B cell (primary cell): ENCODE results near the gene DYNC1I1. TPM values are rescaled to one million over a fixed set of nuclear protein-coding genes. Genes with fewer than 3 reads are reported as not detected.

Experiments
- ATAC-seq: fragments of 200-7000 bp; cut with Tn5 transposase; one replicate; pipeline ENCODE4 v1.10.0; 2021; ENCODE audit warnings: low read depth, mild to moderate bottlenecking, moderate number of reproducible peaks, moderate library complexity
- CTCF ChIA-PET: fragments of 350-600 bp; sonication (Branson Sonifier 250); formaldehyde crosslinking; loops from one replicate; lab custom pipeline; 2021; ENCODE audit warnings: antibody characterized with exemption, inconsistent platforms; lab: Charles Lee
- POLR2A ChIA-PET: fragments of 350-600 bp; sonication (Branson Sonifier 250); formaldehyde crosslinking; loops from one replicate; lab custom pipeline; 2021; ENCODE audit warnings: antibody characterized with exemption; lab: Charles Lee
- DNase-seq: peaks from one replicate; pipeline ENCODE4 v3.0.0; 2013
- H2AFZ ChIP-seq: 2 replicates; pipeline ENCODE4 v1.6.1; 2012; ENCODE audit warnings: mild to moderate bottlenecking, low read depth, low read length; ENCODE audit not compliant: insufficient read depth, poor library complexity, severe bottlenecking
- H3K27ac ChIP-seq, 2 donors: 1 replicate in 1 of 2; 2 replicates in 1 of 2; pipeline ENCODE4 v1.5.1; 2012 to 2013; ENCODE audit warnings: low read length in 2 of 2, mild to moderate bottlenecking in 2 of 2, moderate library complexity in 1 of 2
- H3K27me3 ChIP-seq, 4 experiments: fragments of 200-600 bp in 1 of 4; sonication (generic) in 1 of 4; replicated peaks in 1 of 4; 1 replicate in 2 of 4; 2 replicates in 2 of 4; pipeline versions ENCODE4 v1.6.1 to v1.7.0; 2013 to 2016; ENCODE audit warnings: low read length in 3 of 4, mild to moderate bottlenecking in 2 of 4, mixed read lengths in 1 of 4, moderate library complexity in 1 of 4; ENCODE audit not compliant: insufficient read depth in 4 of 4, control insufficient read depth in 3 of 4; ENCODE audit errors: control extremely low read depth in 1 of 4
- H3K36me3 ChIP-seq, 2 experiments: replicated peaks in 1 of 2; 1 replicate in 1 of 2; 2 replicates in 1 of 2; pipeline versions ENCODE4 v1.6.1 to v1.7.1; 2013; ENCODE audit warnings: low read length in 1 of 2; ENCODE audit not compliant: insufficient read depth in 2 of 2, control insufficient read depth in 1 of 2; ENCODE audit errors: control extremely low read depth in 1 of 2, extremely low read depth in 1 of 2
- H3K4me1 ChIP-seq, 2 donors: fragments of 200-600 bp in 1 of 2; sonication (generic) in 1 of 2; 1 replicate in 1 of 2; 2 replicates in 1 of 2; pipeline versions ENCODE4 v1.5.1 to v1.6.1; 2013 to 2017; ENCODE audit warnings: low read length in 2 of 2; ENCODE audit not compliant: control insufficient read depth in 2 of 2, insufficient read depth in 2 of 2
- H3K4me2 ChIP-seq: replicated peaks from 2 replicates; pipeline ENCODE3; 2012; ENCODE audit warnings: mild to moderate bottlenecking, low read depth, low read length; ENCODE audit not compliant: poor library complexity, severe bottlenecking
- H3K4me3 ChIP-seq, 5 experiments: fragments of 200-600 bp in 1 of 5; sonication (generic) in 1 of 5; 1 replicate in 3 of 5; 2 replicates in 2 of 5; pipeline versions ENCODE4 v1.5.1 to v1.7.0; 2011 to 2016; ENCODE audit warnings: low read length in 4 of 5, mild to moderate bottlenecking in 4 of 5, low read depth in 2 of 5, control low read depth in 1 of 5, moderate library complexity in 1 of 5; ENCODE audit not compliant: insufficient read depth in 1 of 5; ENCODE audit errors: control extremely low read depth in 1 of 5, extremely low read depth in 1 of 5
- H3K79me2 ChIP-seq: fragments of 200-600 bp; sonication (generic); one replicate; pipeline ENCODE4 v1.6.0; 2016; ENCODE audit warnings: low read length; ENCODE audit not compliant: control insufficient read depth, insufficient read depth
- H3K9ac ChIP-seq: fragments of 200-600 bp; sonication (generic); 2 replicates; pipeline ENCODE4 v1.6.1; 2017; ENCODE audit warnings: mild to moderate bottlenecking, low read length, moderate library complexity
- H3K9me3 ChIP-seq, 3 donors: one replicate each; pipeline versions ENCODE4 v1.6.1 to v1.7.1; 2013; ENCODE audit warnings: low read length in 2 of 3; ENCODE audit not compliant: control insufficient read depth in 2 of 3, insufficient read depth in 1 of 3; ENCODE audit errors: control extremely low read depth in 1 of 3
- H4K20me1 ChIP-seq: 2 replicates; pipeline ENCODE4 v1.6.0; 2012; ENCODE audit warnings: mild to moderate bottlenecking, low read length; ENCODE audit not compliant: insufficient read depth, control insufficient read depth, poor library complexity, severe bottlenecking
- H3K27ac Mint-ChIP-seq: one replicate; pipeline ENCODE4 v1.8.0; 2021; ENCODE audit warnings: mixed read lengths
- H3K27me3 Mint-ChIP-seq: one replicate; pipeline ENCODE4 v1.8.0; 2021; ENCODE audit warnings: mixed read lengths
- H3K4me1 Mint-ChIP-seq: one replicate; pipeline ENCODE4 v1.8.0; 2021; ENCODE audit warnings: mixed read lengths
- H3K4me3 Mint-ChIP-seq: one replicate; pipeline ENCODE4 v1.8.0; 2021; ENCODE audit warnings: mixed read lengths
- H3K9me3 Mint-ChIP-seq: one replicate; pipeline ENCODE4 v1.8.0; 2022; ENCODE audit warnings: mixed read lengths; ENCODE audit not compliant: insufficient read depth
- EZH2 ChIP-seq: IDR thresholded peaks from 2 replicates; pipeline ENCODE4 v1.6.1; 2012; ENCODE audit warnings: borderline replicate concordance, low read depth, mild to moderate bottlenecking, moderate library complexity, low read length; ENCODE audit not compliant: insufficient read depth, poor library complexity, severe bottlenecking
- WGBS: methylation state at CpG from one replicate; pipeline ENCODE4 v1.1.5; 2013; ENCODE audit warnings: missing lambda C conversion rate; ENCODE audit not compliant: insufficient coverage; 5-methylcytosine and 5-hydroxymethylcytosine counted together
- intact Hi-C: fragments of 100-400 bp; cut with micrococcal nuclease; formaldehyde crosslinking; loops from one replicate; pipeline ENCODE4 v1.10.0; 2022
- polyA plus RNA-seq: library from polyadenylated mRNA; depleted of rRNA; stranded (reverse); fragments of >200 nt; gene quantifications from 2 replicates; pipeline ENCODE4 v1.2.3, GENCODE V29; 2012
- total RNA-seq, 2 donors: library from RNA; stranded (reverse); fragments of 120-200 nt in 1 of 2; gene quantifications; 1 replicate in 1 of 2; 2 replicates in 1 of 2; pipeline versions ENCODE4 v1.2.3 to v1.2.4, GENCODE V29; 2013 to 2022
- TF ChIP-seq, protein P1 (sequence below): fragments of 200-600 bp; IDR thresholded peaks from one replicate; pipeline ENCODE4 v1.8.0; 2022; ENCODE audit warnings: antibody characterized with exemption, mild to moderate bottlenecking

DYNC1I1 gene
- total and polyA plus RNA-seq, 2 donors (not counting 1 experiment from before 2014, with no cell fraction given) = not detected

DNA sequence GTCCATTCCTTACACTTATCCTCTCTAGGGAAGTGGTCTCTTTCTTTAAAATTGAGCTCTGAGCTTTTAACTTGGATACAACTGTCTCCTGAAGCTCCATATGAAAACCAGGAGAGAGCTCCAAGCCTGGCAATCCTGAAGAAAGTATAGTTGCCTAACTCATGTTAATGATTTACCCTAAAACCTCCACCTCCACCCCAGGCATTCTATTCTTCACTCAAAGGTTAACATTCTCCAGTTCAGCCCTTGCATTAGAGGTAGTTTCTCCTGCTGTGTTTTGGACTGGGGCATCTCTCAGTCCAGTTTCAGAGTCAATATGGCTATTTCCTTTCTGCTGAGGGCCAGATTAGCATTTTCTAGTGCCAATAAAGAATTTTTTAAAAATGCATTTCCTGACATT lies 354.0 kb downstream of the DYNC1I1 start:
- Mint-ChIP-seq H3K4me3 (no peak overlapping the region), H3K9me3 (no peaks in the 10 kb centered on the region), H3K27me3 (no peaks in the 10 kb centered on the region), H3K27ac (no peak overlapping the region), H3K4me1 (no peaks in the 10 kb centered on the region)
- TF ChIP-seq EZH2 = no peak
- TF ChIP-seq, protein P1, sequence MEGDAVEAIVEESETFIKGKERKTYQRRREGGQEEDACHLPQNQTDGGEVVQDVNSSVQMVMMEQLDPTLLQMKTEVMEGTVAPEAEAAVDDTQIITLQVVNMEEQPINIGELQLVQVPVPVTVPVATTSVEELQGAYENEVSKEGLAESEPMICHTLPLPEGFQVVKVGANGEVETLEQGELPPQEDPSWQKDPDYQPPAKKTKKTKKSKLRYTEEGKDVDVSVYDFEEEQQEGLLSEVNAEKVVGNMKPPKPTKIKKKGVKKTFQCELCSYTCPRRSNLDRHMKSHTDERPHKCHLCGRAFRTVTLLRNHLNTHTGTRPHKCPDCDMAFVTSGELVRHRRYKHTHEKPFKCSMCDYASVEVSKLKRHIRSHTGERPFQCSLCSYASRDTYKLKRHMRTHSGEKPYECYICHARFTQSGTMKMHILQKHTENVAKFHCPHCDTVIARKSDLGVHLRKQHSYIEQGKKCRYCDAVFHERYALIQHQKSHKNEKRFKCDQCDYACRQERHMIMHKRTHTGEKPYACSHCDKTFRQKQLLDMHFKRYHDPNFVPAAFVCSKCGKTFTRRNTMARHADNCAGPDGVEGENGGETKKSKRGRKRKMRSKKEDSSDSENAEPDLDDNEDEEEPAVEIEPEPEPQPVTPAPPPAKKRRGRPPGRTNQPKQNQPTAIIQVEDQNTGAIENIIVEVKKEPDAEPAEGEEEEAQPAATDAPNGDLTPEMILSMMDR = no peak
- ChIA-PET POLR2A (no interaction called here), CTCF (interaction anchor here (0.8 to 1.5 kb wide), 2 partner anchors 11 to 180 kb away, joined by 3 read pairs; no protein-coding TSS in a partner anchor)
- H3K4me2 ChIP-seq = no peak overlapping the region
- intact Hi-C loops = no loop called here
- H2AFZ ChIP-seq = no peak overlapping the region
- DNase-seq (no peak), ATAC-seq (no peak)
- H3K4me1 ChIP-seq = no peaks in the 10 kb centered on the region
- no peak overlapping the region for H3K4me3 ChIP-seq
- H4K20me1 ChIP-seq = no peaks in the 10 kb centered on the region
- H3K79me2 ChIP-seq = no peaks in the 10 kb centered on the region
- no peak overlapping the region for H3K27ac ChIP-seq
- H3K36me3 ChIP-seq = peaks cover 0 to 16% of the 10 kb centered on the region in 2 experiments
- no peak overlapping the region for H3K9ac ChIP-seq
- H3K27me3 ChIP-seq = no peaks in the 10 kb centered on the region
- H3K9me3 ChIP-seq = no peaks in the 10 kb centered on the region

DNA sequence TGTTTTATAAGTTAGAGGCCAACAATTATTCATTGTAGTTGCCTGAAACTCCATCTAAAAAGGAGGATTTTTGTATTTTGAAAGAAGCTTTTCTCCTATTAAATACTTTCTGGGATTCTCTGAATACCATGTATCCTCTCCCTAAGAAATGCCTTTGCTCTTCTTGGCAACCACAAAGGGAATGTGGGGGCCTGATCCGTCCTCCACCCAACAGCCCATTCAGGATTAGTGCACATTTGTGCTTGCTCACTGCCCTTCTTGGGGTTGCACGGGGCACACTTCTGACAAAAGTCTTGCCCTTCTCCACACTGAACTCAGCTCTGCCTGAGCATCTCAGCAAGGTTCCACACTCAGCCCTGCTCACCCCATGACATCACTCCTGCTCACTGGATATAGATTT lies 355.4 kb downstream of the DYNC1I1 start:
- no peak overlapping the region for H3K4me3 ChIP-seq
- no peak overlapping the region for H3K4me2 ChIP-seq
- no peak overlapping the region for H3K27ac ChIP-seq
- H3K4me3 Mint-ChIP-seq = no peak overlapping the region
- no peak overlapping the region for H3K27ac Mint-ChIP-seq
- POLR2A ChIA-PET = no interaction called here
- H3K9me3 Mint-ChIP-seq = no peaks in the 10 kb centered on the region
- no peaks in the 10 kb centered on the region for H3K79me2 ChIP-seq
- H3K9ac ChIP-seq = no peak overlapping the region
- H2AFZ ChIP-seq = no peak overlapping the region
- H3K36me3 ChIP-seq = peaks cover 0 to 20% of the 10 kb centered on the region in 2 experiments
- H3K27me3 ChIP-seq = no peaks in the 10 kb centered on the region
- intact Hi-C loops = no loop called here
- 94% methylated on average over 2 of the region's 2 CpGs for WGBS
- H3K4me1 ChIP-seq = no peaks in the 10 kb centered on the region
- no peaks in the 10 kb centered on the region for H3K27me3 Mint-ChIP-seq
- no peaks in the 10 kb centered on the region for H3K4me1 Mint-ChIP-seq
- H4K20me1 ChIP-seq = no peaks in the 10 kb centered on the region
- TF ChIP-seq, protein P1 = no peak
- no peak for TF ChIP-seq EZH2
- no peaks in the 10 kb centered on the region for H3K9me3 ChIP-seq
- DNase-seq (no peak), ATAC-seq (no peak)
- CTCF ChIA-PET = no interaction called here
